Spleen (tissue), 11 donors: ENCODE measurements around the gene CA5A. TPM values are rescaled to one million over a fixed set of nuclear protein-coding genes. Genes with fewer than 3 reads are reported as not detected.
A peak's percentile ranks its signal among the peaks of the same experiment; 100 is the strongest.
"Not testable (repeated sequence)": the region's sequence is repeated elsewhere in the genome, so short reads cannot be mapped to it uniquely, and the experiment has no call there.

Source experiments
- DNase-seq: peaks from one replicate; pipeline ENCODE4 v3.0.0-alpha.2; 2020
- H3K27ac ChIP-seq, 8 donors: fragments of 200-600 bp; sonication (generic) in 7 of 8; 1 replicate in 4 of 8; 2 replicates in 4 of 8; pipeline versions ENCODE4 v1.5.0 to v1.8.0; 2016 to 2021; ENCODE audit warnings: inconsistent platforms in 4 of 8, mild to moderate bottlenecking in 4 of 8, moderate library complexity in 1 of 8
- H3K27me3 ChIP-seq, 7 donors: fragments of 200-600 bp; sonication (generic) in 6 of 7; replicated peaks in 1 of 7; 1 replicate in 4 of 7; 2 replicates in 3 of 7; pipeline versions ENCODE4 v1.5.0 to v1.8.0; 2016 to 2021; ENCODE audit warnings: inconsistent platforms in 3 of 7, mild to moderate bottlenecking in 1 of 7
- H3K36me3 ChIP-seq, 6 donors: fragments of 200-600 bp; sonication (generic) in 5 of 6; 1 replicate in 4 of 6; 2 replicates in 2 of 6; pipeline versions ENCODE4 v1.5.0 to v1.8.0; 2016 to 2021; ENCODE audit warnings: inconsistent platforms in 2 of 6
- H3K4me1 ChIP-seq, 6 donors: fragments of 200-600 bp; sonication (generic) in 5 of 6; 1 replicate in 3 of 6; 2 replicates in 3 of 6; pipeline versions ENCODE4 v1.5.0 to v1.8.0; 2016 to 2021; ENCODE audit warnings: inconsistent platforms in 3 of 6
- H3K4me3 ChIP-seq, 8 donors: fragments of 200-600 bp; sonication (generic) in 7 of 8; 1 replicate in 4 of 8; 2 replicates in 4 of 8; pipeline versions ENCODE4 v1.5.0 to v1.8.0; 2016 to 2021; ENCODE audit warnings: inconsistent platforms in 4 of 8, mild to moderate bottlenecking in 4 of 8, moderate library complexity in 2 of 8
- H3K9me3 ChIP-seq, 8 donors: fragments of 200-600 bp; sonication (generic) in 7 of 8; 1 replicate in 4 of 8; 2 replicates in 4 of 8; pipeline versions ENCODE4 v1.5.0 to v1.8.0; 2016 to 2021; ENCODE audit warnings: inconsistent platforms in 4 of 8
- POLR2A ChIP-seq, 3 donors: fragments of 450-650 bp; IDR thresholded peaks; one replicate each; pipeline ENCODE4 v1.5.1; 2017; ENCODE audit warnings: antibody characterized with exemption in 3 of 3, mild to moderate bottlenecking in 1 of 3
- POLR2AphosphoS5 ChIP-seq, 3 donors: sonication (generic); formaldehyde crosslinking; IDR thresholded peaks; one replicate each; pipeline ENCODE4 v1.5.1; 2017; ENCODE audit warnings: antibody characterized with exemption in 3 of 3
- WGBS, 5 donors: extraction: QIAGEN DNeasy Blood & Tissue Kit in 3 of 5; methylation state at CpG; one replicate each; pipeline versions ENCODE4 v1.1.5 to v1.1.7; 2013 to 2018; 5-methylcytosine and 5-hydroxymethylcytosine counted together
- intact Hi-C: fragments of 100-400 bp; cut with DNase I; formaldehyde crosslinking; loops from one replicate; pipeline ENCODE4 v1.15.0; 2023; ENCODE audit warnings: low total_unique reads
- polyA plus RNA-seq, 3 donors: library from polyadenylated mRNA; stranded (reverse); fragments of 200-250 nt; gene quantifications; one replicate each; pipeline ENCODE4 v1.2.1, GENCODE V29; 2013
- total RNA-seq, 7 donors: library from RNA; depleted of rRNA in 3 of 7; stranded (reverse); fragments of >200 nt in 3 of 7; fragmentation: NEBNext Ultra II Directional in 4 of 7; extraction: Animal tissue kit (Norgen Biotek cat#: 25700) in 4 of 7; gene quantifications; one replicate each; pipeline versions ENCODE4 v1.1.0 to v1.2.1, GENCODE V29; 2016 to 2021
- TF ChIP-seq, protein P1 (sequence below), 11 experiments: fragments of 200-600 bp in 7 of 11; fragments of 450-650 bp in 4 of 11; sonication (generic) in 4 of 11; IDR thresholded peaks in 8 of 11; conservative IDR thresholded peaks in 3 of 11; 1 replicate in 7 of 11; 2 replicates in 4 of 11; pipeline versions ENCODE4 v1.4.0 to v1.8.0; 2016 to 2021; ENCODE audit warnings: antibody characterized with exemption in 11 of 11, inconsistent platforms in 4 of 11, mild to moderate bottlenecking in 1 of 11
- donor health status: healthy with polysubstance abuse.
- donor health status: DM: no; HTN: no; CAD: no; lungs with moderate emphysema.
- donor health status: DM: no; HTN: no; CAD: no.
- donor health status: Bipolar disorder and iron deficiency.
- donor health status: healthy.
- donor health status: DM: no; HTN: no; CAD: no.
- donor health status: DM: yes; HTN: yes; CAD: no.

Gene CA5A
- total and polyA plus RNA-seq, 10 donors, result not detected

DNA sequence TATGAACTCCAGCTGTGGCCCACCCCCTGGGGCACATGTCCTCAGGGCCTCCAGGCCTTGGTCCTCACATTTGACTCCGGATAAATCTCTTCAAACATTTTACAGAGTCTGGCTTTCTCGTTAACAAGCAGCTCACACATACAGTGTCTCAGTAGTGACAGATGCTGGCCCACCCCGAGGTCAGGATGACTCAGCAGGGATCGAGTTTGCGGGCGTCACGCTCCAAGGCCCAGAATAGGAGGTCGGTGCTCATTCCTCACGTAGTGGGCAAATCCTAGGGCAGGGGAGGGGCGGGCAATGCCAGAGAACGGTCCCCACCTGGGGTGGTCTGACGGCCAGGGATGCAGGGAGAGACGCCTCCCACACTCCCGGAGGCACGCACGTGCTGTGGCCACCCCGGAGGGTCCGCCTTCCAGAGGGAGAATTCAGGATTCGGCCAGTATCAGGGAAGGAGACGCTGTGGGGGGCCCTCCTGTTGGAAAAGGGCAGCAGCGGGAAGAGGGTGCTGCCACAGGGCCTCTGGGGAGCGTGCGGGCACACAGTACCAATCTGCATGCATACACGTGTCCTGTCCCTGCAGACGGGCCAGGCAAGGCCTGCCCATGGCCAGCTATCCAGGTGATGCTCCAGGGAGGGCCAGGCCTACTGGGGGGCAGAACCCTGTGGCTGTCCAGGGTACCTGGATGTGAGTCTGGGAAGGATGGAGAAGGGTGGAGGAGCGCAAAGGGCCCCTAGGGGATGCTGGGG, 75.6 kb downstream of the CA5A start:
- peak; percentile 70 for DNase-seq
- Histone ChIP-seq H3K27me3 (no peaks in the 10 kb centered on the region), H3K4me3 (no peak overlapping the region), H3K4me1 (peaks cover 0 to 73% (median 23%) of the 10 kb centered on the region in 6 donors), H3K27ac (peak overlapping the region in 3 of 8 donors; percentile 2 to 17 (median 3)), H3K9me3 (no peaks in the 10 kb centered on the region), H3K36me3 (peaks cover 0 to 8% (median 0%) of the 10 kb centered on the region in 6 donors)
- intact Hi-C loops, result no loop called here
- WGBS, 5 donors, result 64 to 77% (median 66%) methylated on average over 25 to 26 of the region's 26 CpGs
- TF ChIP-seq POLR2AphosphoS5 (IDR thresholded peaks at IDR 0.05) (no peak), POLR2A (IDR thresholded peaks at IDR 0.05) (no peak)
- TF ChIP-seq, protein P1, sequence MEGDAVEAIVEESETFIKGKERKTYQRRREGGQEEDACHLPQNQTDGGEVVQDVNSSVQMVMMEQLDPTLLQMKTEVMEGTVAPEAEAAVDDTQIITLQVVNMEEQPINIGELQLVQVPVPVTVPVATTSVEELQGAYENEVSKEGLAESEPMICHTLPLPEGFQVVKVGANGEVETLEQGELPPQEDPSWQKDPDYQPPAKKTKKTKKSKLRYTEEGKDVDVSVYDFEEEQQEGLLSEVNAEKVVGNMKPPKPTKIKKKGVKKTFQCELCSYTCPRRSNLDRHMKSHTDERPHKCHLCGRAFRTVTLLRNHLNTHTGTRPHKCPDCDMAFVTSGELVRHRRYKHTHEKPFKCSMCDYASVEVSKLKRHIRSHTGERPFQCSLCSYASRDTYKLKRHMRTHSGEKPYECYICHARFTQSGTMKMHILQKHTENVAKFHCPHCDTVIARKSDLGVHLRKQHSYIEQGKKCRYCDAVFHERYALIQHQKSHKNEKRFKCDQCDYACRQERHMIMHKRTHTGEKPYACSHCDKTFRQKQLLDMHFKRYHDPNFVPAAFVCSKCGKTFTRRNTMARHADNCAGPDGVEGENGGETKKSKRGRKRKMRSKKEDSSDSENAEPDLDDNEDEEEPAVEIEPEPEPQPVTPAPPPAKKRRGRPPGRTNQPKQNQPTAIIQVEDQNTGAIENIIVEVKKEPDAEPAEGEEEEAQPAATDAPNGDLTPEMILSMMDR (IDR thresholded peaks at IDR 0.05 in 8 of 11, conservative IDR thresholded peaks at IDR 0.05 in 3 of 11), result no peak

DNA sequence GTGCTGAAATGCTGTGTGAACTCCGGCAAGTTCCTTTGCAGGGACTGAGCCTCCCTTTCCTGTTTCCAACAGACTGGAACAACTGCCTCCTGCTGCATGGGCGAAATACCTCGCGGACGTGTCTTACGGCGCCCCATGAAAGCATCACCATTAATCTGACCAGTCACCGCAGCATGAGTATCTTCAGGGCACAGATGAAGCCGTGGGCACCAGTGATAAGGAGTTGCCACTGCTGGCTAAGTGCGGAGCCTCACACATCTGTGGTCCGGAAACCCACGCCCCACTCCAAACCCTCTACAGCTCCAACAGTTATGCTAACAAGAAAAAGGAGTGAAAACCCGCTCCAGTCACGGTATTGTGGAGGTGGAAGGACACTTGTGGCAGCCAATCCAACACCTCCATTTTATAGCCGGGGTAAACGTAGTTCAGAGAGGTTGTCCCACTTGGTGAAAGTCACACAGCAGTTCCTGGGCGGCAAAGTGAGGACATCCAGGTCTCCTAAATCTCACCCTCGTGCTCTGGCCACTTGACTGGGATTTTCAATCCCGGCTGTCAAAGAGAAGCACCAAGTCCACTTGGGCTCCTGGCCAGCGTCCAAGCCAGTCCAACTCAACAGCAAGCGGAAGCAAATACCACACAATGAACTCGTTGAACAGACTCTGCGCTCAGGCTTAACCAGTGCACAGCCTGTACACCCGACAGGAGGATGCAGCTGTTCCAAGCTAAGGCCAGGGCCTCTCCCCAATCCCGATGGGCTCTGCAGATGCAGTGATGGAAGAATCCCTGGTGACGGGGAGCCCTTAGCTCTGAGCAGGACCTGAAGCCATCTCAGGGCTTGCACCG, 78.0 kb downstream of the CA5A start:
- Histone ChIP-seq H3K27ac (peak overlapping the region in 3 of 8 donors; percentile 89 to 95 (median 90)), H3K4me1 (peaks cover 4 to 76% (median 39%) of the 10 kb centered on the region in 6 donors), H3K4me3 (peak overlapping the region in 1 of 8 donors; percentile 2)
- H3K27me3 ChIP-seq, H3K36me3 ChIP-seq, H3K9me3 ChIP-seq, intact Hi-C loops: not testable (repeated sequence)
- peak; percentile 54 for DNase-seq
- 73 to 85% (median 76%) methylated on average over 20 to 27 of the region's 27 CpGs for WGBS, 5 donors

DNA sequence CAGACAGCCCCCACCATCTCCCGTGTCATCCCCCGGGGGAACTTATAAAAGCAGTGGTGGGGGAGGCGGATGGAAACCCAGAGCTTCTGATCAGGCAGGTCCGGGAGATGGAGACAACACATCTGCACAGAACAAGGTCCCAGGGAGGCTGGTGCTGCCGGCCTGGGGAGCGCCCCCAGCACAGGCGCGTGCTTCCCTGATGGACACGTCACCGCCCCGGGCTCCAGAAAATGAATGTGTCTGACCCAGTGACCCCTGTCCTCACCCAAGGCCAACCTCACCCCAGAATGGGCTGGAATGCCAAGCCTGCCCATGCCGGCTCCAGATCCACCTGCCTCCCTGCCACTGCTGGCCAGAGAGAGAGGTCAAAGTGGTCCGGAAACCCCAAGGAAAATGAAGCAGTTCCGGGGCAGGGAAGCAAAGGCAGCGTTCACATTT, 79.5 kb downstream of the CA5A start:
- WGBS, 5 donors, result 72 to 85% (median 82%) methylated on average over 8 to 15 of the region's 15 CpGs
- H3K27ac ChIP-seq, result peak overlapping the region; percentile 53 to 95 (median 82)
- H3K9me3 ChIP-seq, result no peaks in the 10 kb centered on the region
- TF ChIP-seq POLR2AphosphoS5 (IDR thresholded peaks at IDR 0.05) (no peak), POLR2A (IDR thresholded peaks at IDR 0.05) (no peak)
- TF ChIP-seq, protein P1 (IDR thresholded peaks at IDR 0.05 in 8 of 11, conservative IDR thresholded peaks at IDR 0.05 in 3 of 11), result no peak
- peaks cover 7 to 81% (median 46%) of the 10 kb centered on the region in 6 donors for H3K4me1 ChIP-seq
- peaks cover 0 to 4% (median 0%) of the 10 kb centered on the region in 6 donors for H3K36me3 ChIP-seq
- DNase-seq, result peak; percentile 77
- H3K27me3 ChIP-seq, result no peaks in the 10 kb centered on the region
- intact Hi-C loops, result no loop called here
- H3K4me3 ChIP-seq, result peak overlapping the region in 4 of 8 donors; percentile 11 to 64 (median 26)

DNA sequence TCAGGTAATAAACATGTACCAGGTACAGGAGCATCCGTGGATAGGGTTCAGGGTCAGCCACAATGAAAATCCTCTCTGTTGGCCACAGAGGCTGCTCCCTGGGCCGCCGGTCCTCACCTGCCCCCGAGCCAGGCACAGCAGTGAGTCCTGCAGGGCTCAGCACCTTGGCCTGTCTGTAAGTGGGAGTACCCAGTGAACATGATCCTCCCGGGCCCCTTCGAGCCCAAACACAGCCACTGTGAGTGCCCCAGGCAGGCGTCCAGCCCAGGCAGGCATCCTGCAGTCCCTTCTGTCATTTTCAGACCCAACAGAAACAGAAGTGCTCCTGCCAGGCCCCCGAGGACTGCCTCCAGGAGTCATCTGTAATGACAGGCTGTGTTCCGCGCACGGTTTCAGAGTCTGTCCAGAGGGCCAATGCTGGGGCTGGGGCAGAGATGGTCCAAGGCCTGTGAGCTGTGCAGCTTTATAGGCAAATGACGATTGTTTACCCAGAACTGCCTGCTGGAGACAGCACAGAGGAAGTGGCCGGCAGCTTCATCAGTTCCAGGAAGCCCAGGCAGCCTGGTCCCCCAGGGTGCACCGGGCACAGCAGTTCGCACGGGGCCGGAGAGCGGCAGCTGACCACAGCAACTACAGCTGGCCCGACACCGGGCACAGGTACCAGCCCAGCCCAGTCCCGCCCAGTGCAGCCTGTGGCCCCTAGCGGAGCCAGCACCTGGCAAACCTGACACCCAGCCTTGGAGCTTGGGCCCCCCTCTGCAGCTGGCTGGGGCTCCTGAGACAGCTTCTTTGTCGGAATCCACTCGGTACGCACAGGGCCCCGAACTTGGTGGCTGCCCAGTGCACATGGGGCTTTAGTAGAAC, 80.2 kb downstream of the CA5A start:
- Histone ChIP-seq H3K27me3 (no peaks in the 10 kb centered on the region), H3K36me3 (peaks cover 0 to 11% (median 0%) of the 10 kb centered on the region in 6 donors), H3K4me1 (peaks cover 7 to 82% (median 46%) of the 10 kb centered on the region in 6 donors), H3K9me3 (no peaks in the 10 kb centered on the region), H3K27ac (peak overlapping the region; percentile 53 to 95 (median 82)), H3K4me3 (peak overlapping the region in 5 of 8 donors; percentile 6 to 64 (median 20))
- 54 to 75% (median 58%) methylated on average over 13 to 26 of the region's 26 CpGs for WGBS, 5 donors
- TF ChIP-seq POLR2A (IDR thresholded peaks at IDR 0.05) (peak in 1 of 3 donors; percentile 37), POLR2AphosphoS5 (IDR thresholded peaks at IDR 0.05) (peak; percentile 78 to 90 (median 87))
- TF ChIP-seq, protein P1 (IDR thresholded peaks at IDR 0.05 in 8 of 11, conservative IDR thresholded peaks at IDR 0.05 in 3 of 11), result no peak
- DNase-seq, result peak; percentile 95
- intact Hi-C loops, result no loop called here
